Activated CD4-positive, alpha-beta T cell treated with anti-CD3 and anti-CD28 coated beads, Interleukin-2, amount 10 ng/mL, durations not matched to agents 7 days and 5 days (primary cell): ENCODE data around the gene SYNJ2. TPM values are rescaled to one million over a fixed set of nuclear protein-coding genes. Genes with fewer than 3 reads are reported as not detected.

Source experiments
- CTCF ChIA-PET: fragments of 350-600 bp; sonication (Branson Sonifier 250); formaldehyde crosslinking; loops from one replicate; lab custom pipeline; 2021; ENCODE audit warnings: antibody characterized with exemption; lab: Charles Lee
- POLR2A ChIA-PET: fragments of 350-600 bp; sonication (Branson Sonifier 250); formaldehyde crosslinking; loops from one replicate; lab custom pipeline; 2021; ENCODE audit warnings: antibody characterized with exemption; lab: Charles Lee
- DNase-seq: peaks from one replicate; pipeline ENCODE4 v3.0.0-alpha.2; 2020
- H3K27ac Mint-ChIP-seq: one replicate; pipeline ENCODE4 v1.8.0; 2021; ENCODE audit warnings: mild to moderate bottlenecking, moderate library complexity, mixed read lengths
- H3K27me3 Mint-ChIP-seq: one replicate; pipeline ENCODE4 v1.8.0; 2021; ENCODE audit warnings: mixed read lengths
- H3K36me3 Mint-ChIP-seq: one replicate; pipeline ENCODE4 v1.8.0; 2021; ENCODE audit warnings: low read depth, mixed read lengths
- H3K4me1 Mint-ChIP-seq: one replicate; pipeline ENCODE4 v1.8.0; 2021; ENCODE audit warnings: mixed read lengths
- H3K4me3 Mint-ChIP-seq: one replicate; pipeline ENCODE4 v1.8.0; 2021; ENCODE audit warnings: mild to moderate bottlenecking, moderate library complexity, mixed read lengths
- H3K9me3 Mint-ChIP-seq: one replicate; pipeline ENCODE4 v1.8.0; 2021; ENCODE audit warnings: mixed read lengths
- total RNA-seq, 2 experiments: library from RNA; stranded (reverse); gene quantifications; one replicate each; pipeline ENCODE4 v1.2.3, GENCODE V29; 2021

SYNJ2 gene
- total RNA-seq, 2 experiments from 2014 or later: 35.8 to 39.0 TPM

DNA sequence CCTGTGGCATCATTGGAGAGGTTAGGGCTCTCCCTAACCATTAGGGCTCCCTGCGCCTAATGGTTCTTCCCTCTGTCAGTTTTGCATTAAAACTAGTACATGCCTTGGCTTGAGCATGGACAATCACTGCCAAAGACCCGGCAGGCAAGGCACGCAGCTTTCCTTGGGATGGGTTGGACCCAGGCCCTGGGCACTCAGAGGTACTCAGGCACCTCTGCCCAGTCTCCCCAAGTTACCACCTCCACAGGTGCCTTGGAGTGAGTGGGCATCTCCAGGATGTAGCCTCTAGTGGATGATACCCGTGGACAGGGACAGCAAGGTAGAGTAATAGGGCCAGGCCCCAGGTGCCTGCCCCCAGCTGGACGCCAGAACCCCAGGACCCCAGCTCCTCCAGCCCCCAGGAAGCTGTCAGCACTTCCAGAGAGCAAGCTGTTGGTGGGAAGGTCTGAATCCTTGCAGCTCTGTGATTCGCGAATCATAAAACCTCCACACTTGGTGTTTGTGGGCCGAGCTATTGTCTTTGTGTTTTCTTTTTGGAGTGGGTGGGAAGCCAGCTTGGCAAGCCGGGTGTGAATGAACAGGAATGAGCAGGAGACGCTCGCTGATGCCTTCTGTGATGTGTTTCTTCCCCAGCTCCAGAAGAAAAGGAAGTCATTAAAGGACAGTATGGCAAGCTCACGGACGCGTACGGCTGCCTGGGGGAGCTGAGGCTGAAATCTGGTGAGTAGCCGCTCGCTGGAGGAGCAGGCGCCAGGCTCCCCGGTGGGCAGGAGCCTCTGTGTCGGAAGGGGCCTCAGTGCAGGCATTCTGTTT, 35.1 kb downstream of the SYNJ2 start:
- no peak overlapping the region for H3K4me3 Mint-ChIP-seq
- peaks cover 14% of the 10 kb centered on the region for H3K36me3 Mint-ChIP-seq
- no peak overlapping the region for H3K27ac Mint-ChIP-seq
- DNase-seq: no peak
- ChIA-PET POLR2A (no interaction called here), CTCF (interaction anchor here (0.7 to 4.5 kb wide), 4 partner anchors 9 to 241 kb away, joined by 3 to 43 read pairs (median 8); no protein-coding TSS in a partner anchor)
- no peaks in the 10 kb centered on the region for H3K9me3 Mint-ChIP-seq
- no peaks in the 10 kb centered on the region for H3K27me3 Mint-ChIP-seq
- H3K4me1 Mint-ChIP-seq: peaks cover 28% of the 10 kb centered on the region

DNA sequence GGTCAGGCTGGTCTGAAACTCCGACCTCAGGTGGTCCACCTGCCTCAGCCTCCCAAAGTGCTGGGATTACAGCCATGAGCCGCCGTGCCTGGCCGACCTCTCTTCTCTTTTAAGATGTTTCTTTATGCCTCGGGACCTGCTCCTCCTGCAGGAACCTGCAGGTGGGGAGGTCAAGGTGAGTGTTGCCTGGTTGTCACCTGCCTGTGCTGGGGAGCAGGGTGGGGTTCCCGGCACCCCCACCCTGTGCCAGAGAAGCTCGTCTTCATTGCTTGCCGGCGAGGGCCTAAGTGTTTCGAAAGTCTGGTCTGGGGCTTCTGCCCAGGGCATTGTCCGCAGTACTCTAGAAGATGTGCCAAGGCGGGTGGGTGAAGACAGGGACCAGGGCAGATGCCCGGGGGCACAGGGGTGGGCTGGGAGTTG, 36.0 kb downstream of the SYNJ2 start:
- Mint-ChIP-seq H3K9me3 (no peaks in the 10 kb centered on the region), H3K4me3 (no peak overlapping the region), H3K4me1 (peaks cover 21% of the 10 kb centered on the region), H3K27ac (no peak overlapping the region), H3K27me3 (no peaks in the 10 kb centered on the region), H3K36me3 (peaks cover 14% of the 10 kb centered on the region)
- POLR2A ChIA-PET: no interaction called here
- CTCF ChIA-PET: interaction anchor here (0.7 to 2.7 kb wide), 5 partner anchors 9 to 242 kb away, joined by 3 to 12 read pairs (median 5); no protein-coding TSS in a partner anchor
- no peak for DNase-seq

DNA sequence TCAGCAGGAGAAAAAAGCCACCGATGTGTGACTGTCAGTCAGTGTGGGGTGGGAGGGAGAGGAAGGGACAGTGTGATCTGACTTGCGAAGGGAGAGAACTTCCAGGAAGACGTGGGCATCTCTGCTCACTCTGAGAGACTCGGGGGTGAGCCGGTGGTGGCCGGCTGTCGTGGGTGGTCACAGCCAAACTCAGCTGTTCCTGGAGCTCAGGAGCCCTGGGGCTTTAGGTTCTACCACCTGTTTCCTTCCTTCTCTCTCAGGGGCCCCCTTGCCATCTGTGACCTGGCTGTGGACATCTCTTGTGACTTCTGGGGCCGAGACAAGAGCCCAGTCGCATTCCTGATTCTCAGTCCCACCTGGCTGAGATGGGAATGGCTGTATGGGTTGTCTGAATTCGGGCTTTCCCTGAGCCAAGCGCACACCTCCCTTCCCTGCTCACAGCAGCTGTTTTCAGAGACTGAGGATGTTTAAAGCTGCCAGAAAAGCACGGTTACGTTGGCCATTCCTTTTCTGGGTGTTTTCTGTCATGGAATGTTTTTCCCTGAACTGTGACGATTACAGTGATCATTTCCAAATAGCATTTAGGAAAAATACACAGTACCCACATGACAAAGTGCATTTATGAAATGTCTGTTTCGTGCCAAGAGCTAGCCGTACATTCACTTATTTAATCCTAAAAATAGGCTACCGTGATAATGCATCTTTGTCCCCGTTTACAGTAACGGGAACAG, 36.5 kb downstream of the SYNJ2 start:
- H3K9me3 Mint-ChIP-seq: no peaks in the 10 kb centered on the region
- peaks cover 14% of the 10 kb centered on the region for H3K36me3 Mint-ChIP-seq
- H3K4me3 Mint-ChIP-seq: no peak overlapping the region
- ChIA-PET POLR2A (no interaction called here), CTCF (interaction anchor here (1.1 to 2.7 kb wide), 4 partner anchors 8 to 54 kb away, joined by 3 to 12 read pairs (median 6); no protein-coding TSS in a partner anchor)
- peaks cover 21% of the 10 kb centered on the region for H3K4me1 Mint-ChIP-seq
- no peaks in the 10 kb centered on the region for H3K27me3 Mint-ChIP-seq
- no peak overlapping the region for H3K27ac Mint-ChIP-seq
- DNase-seq: no peak

DNA sequence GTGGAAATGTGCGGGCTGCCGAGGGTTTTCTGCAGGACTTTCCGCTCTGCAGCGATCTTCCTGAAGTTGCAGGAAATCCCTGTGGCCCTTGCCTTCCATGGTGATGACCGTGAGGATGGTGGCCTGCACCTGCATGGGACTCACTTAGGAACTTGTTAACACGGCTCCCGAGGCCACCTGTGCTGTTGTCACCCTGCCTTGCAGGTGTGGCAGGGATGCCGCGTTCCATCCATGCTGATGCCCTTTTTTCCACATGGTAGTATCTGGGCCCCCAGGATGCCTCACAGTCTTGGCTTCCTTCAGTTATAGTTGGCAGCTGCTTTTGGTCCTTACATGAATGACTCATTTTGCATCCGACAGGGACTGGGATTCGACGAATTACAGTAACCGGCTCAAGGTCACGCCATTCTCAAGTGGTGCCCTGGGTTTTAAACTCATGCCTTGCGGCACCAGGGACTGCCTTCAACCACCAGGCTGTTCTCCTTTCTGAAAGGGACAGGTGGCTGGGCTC, 37.2 kb downstream of the SYNJ2 start:
- Mint-ChIP-seq H3K27me3 (no peaks in the 10 kb centered on the region), H3K27ac (no peak overlapping the region), H3K4me3 (no peak overlapping the region), H3K9me3 (no peaks in the 10 kb centered on the region), H3K4me1 (peaks cover 14% of the 10 kb centered on the region), H3K36me3 (peaks cover 13% of the 10 kb centered on the region)
- no peak for DNase-seq
- CTCF ChIA-PET: interaction anchor here (1.1 to 2.7 kb wide), 3 partner anchors 10 to 54 kb away, joined by 3 to 12 read pairs (median 3); no protein-coding TSS in a partner anchor
- POLR2A ChIA-PET: no interaction called here

DNA sequence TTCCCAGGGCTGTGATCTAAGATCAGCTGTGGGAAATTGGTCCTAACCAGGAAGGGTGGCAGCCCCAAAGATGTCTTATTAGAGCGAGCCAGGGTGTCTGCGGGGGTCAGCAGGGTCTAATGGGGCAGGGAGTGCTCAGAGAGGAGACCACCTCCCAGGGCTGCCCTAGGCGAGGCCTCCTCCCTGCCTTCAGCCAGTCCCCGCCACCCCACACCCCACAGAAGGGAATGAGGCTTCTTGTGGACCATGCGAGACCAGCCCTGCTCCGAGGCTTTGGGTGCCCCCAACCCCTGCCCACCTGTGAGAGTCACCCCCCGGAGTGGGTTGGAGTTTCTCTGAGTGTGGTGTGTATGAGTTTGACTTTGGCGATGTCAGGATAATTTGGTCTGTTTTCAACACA, 37.8 kb downstream of the SYNJ2 start:
- Mint-ChIP-seq H3K4me3 (no peak overlapping the region), H3K36me3 (peaks cover 14% of the 10 kb centered on the region), H3K9me3 (no peaks in the 10 kb centered on the region), H3K27me3 (no peaks in the 10 kb centered on the region), H3K4me1 (peaks cover 11% of the 10 kb centered on the region), H3K27ac (no peak overlapping the region)
- ChIA-PET POLR2A (no interaction called here), CTCF (interaction anchor here (1.1 kb wide), 1 partner anchor 19 kb away, joined by 3 read pairs; no protein-coding TSS in a partner anchor)
- no peak for DNase-seq

DNA sequence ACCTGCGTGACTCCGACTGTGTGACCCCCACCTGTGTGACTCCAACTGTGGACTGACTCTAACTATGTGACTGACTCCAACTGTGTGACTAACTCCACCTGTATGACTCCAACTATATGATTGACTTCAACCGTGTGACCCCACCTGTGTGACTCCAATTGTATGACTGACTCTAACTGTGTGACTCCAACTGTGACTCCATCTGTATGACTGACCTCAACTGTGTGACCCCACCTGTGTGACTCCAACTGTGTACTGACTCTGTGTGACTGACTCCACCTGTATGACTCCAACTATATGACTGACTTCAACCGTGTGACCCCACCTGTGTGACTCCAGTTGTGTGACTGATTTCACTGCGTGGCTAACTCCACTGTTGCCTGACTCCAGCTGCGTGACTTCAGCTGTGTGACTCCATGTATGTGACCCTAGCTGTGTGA, 38.6 kb downstream of the SYNJ2 start:
- Mint-ChIP-seq H3K27me3 (no peaks in the 10 kb centered on the region), H3K4me1 (peaks cover 6% of the 10 kb centered on the region), H3K4me3 (no peak overlapping the region), H3K27ac (no peak overlapping the region), H3K9me3 (no peaks in the 10 kb centered on the region), H3K36me3 (peaks cover 16% of the 10 kb centered on the region)
- ChIA-PET CTCF (interaction anchor here (0.8 to 1.1 kb wide), 2 partner anchors 12 to 426 kb away, joined by 3 read pairs; no protein-coding TSS in a partner anchor), POLR2A (no interaction called here)
- no peak for DNase-seq

DNA sequence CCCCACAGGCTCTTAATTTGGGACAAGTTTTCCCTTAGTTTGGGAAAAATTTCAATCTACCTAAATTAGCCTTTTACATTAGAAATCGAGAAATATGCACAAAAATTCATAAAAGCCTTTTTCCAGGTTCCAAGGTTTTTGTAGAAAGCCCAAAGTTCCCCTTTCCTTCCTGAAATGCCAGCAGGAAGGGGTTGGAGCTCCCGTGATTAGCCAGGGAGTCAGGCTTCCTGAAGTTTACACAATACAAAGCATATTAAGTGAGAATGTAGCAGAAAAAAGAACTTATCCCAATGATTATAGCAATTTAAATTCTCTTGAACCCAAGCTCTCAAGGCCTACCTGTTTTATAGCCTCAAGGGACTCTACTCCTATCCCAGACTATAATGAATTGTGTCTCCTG, 39.1 kb downstream of the SYNJ2 start:
- ChIA-PET CTCF (interaction anchor here (0.7 to 1.3 kb wide), 4 partner anchors 11 to 426 kb away, joined by 3 to 4 read pairs (median 4); no protein-coding TSS in a partner anchor), POLR2A (no interaction called here)
- peaks cover 11% of the 10 kb centered on the region for H3K4me1 Mint-ChIP-seq

DNA sequence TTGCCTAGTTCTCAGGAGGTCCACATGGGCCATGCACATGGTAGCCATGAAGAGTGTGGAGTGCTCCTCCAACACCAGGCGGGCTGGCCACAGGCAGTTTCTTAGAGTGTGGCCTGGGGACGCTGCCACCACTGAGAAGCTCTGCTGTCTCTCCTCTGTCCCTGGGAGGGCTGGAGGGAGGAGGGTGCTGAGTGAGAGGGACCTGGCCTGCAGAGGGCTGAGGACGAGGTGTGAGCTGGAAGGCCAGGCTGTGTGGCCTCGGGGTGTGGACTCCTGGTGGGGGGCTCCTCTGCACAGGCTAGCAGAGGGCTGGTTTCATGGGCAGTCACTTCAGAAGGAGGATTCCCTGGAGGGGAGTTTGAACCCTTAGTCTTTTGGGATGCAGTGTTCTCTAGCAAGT, 39.7 kb downstream of the SYNJ2 start:
- Mint-ChIP-seq H3K27me3 (no peaks in the 10 kb centered on the region), H3K27ac (no peak overlapping the region), H3K4me1 (peaks cover 16% of the 10 kb centered on the region), H3K4me3 (no peak overlapping the region), H3K9me3 (no peaks in the 10 kb centered on the region), H3K36me3 (peaks cover 16% of the 10 kb centered on the region)
- DNase-seq: no peak
- POLR2A ChIA-PET: no interaction called here
- CTCF ChIA-PET: interaction anchor here (0.7 to 1.3 kb wide), 3 partner anchors 12 to 427 kb away, joined by 3 to 4 read pairs (median 4); no protein-coding TSS in a partner anchor

More for the DNA sequence above, 39.1 kb downstream of the SYNJ2 start:
- Mint-ChIP-seq H3K4me3 (no peak overlapping the region), H3K27me3 (no peaks in the 10 kb centered on the region), H3K27ac (no peak overlapping the region), H3K36me3 (peaks cover 16% of the 10 kb centered on the region), H3K9me3 (no peaks in the 10 kb centered on the region)
- no peak for DNase-seq

DNA sequence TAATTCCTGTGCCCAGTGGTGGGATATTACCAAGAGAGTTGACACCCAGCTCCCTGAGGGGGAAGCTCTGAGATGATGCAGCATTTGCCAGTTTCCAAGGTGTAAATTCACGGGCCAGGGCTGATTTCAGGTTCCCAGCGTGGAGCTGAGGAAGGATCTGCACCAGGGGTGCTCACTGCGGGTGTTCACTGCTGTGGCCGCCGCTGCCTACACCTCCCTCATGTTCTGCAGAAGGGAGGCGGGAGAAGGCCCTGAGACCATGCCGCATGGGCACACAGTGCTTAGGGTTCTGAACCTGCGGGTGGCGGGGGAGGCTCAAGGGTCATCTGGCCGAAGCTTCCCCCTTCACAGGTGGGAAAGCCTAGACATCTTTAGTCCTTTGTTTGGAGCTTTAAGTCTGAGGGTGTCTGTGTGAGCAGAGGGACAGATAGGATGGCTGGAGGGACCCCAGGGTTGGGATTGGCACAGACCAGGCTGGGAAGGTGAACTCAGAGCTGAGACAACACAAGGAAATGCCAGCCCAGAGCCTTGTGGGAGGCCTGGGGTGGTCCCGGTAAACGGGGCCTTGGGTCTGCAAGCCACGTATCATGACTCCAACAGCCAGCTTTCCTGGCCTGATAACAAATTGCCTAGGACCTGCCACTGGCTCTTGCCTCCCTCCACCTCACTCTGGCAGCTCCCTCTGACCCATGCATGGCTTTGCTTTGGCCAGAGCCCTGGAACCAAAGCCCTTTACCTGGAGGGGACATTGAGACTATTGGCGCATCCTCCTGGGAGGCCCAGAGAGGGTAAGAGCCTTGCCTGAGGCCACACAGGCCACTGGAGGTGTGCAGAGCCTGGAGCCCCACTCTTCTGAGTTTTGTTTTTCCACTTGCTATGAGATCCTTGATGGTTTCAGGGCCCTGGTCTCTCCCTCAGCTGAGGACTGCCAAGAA, 40.4 kb downstream of the SYNJ2 start:
- ChIA-PET POLR2A (no interaction called here), CTCF (interaction anchor here (0.7 to 1.3 kb wide), 2 partner anchors 32 to 38 kb away, joined by 3 to 4 read pairs; no protein-coding TSS in a partner anchor)
- Mint-ChIP-seq H3K4me3 (no peak overlapping the region), H3K27ac (no peak overlapping the region), H3K9me3 (no peaks in the 10 kb centered on the region), H3K4me1 (peaks cover 23% of the 10 kb centered on the region), H3K36me3 (peaks cover 15% of the 10 kb centered on the region), H3K27me3 (no peaks in the 10 kb centered on the region)
- no peak for DNase-seq

DNA sequence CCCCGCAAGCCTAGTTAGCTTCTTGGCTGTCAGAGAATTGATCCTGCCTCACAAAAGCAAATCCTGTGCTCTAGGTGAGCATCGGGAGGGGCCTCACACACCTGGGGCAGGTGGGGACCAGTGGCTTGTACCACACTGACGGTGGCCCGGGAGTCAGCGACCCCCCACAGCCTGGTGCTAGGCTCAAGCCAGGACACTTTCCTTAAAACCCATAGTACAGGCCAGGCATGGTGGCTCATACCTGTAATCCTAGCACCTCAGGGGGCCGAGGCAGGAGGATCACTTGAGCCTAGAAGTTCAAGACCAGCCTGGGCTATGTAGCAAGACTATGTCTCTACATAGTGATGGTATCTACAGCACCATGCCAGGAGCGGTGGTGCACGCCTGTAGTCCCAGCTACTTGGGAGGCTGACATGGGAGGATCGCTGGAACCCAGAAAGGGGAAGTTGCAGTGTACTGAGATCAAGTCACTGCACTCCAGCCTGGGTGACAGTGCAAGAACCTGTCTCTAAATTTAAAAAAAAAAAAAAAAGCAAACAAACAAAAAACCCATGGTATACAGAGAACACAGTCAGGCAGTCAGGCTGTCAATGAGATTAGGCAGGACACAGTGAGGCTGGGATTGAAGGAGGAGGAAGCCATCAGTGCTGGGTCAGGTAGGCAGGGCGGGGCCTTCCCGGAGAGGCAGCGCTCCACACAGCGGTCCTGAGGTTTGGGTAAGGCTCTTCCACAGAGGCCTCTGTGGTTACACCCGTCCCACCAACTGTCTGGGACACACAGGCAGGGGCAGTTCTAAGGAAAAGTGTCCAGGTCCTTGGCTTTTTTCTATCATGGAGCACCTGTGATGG, 41.3 kb downstream of the SYNJ2 start:
- Mint-ChIP-seq H3K9me3 (no peaks in the 10 kb centered on the region), H3K36me3 (peaks cover 18% of the 10 kb centered on the region), H3K4me1 (peaks cover 32% of the 10 kb centered on the region), H3K4me3 (no peak overlapping the region), H3K27me3 (no peaks in the 10 kb centered on the region), H3K27ac (no peak overlapping the region)
- DNase-seq: no peak
- ChIA-PET POLR2A (no interaction called here), CTCF (interaction anchor here (0.7 kb wide), 1 partner anchor 32 kb away, joined by 3 read pairs; no protein-coding TSS in a partner anchor)

DNA sequence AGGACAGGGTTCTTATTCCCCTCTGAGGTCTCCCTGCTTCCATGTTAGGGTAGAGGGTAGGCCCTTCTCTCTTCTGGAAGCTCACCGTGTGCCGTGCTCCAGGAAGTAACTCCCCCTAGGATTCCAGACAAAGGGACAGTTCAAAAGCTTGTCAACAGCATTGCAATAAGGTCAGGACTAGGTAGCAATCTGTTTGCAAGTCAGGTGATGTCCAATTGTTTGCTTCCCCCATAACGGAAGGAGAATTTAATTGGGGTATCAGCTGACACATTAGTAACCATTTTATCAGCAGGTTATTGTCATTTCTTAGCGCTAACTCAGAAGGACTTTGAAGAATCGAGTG, 41.9 kb downstream of the SYNJ2 start:
- no peak overlapping the region for H3K27ac Mint-ChIP-seq
- no peak overlapping the region for H3K4me3 Mint-ChIP-seq
- peaks cover 34% of the 10 kb centered on the region for H3K4me1 Mint-ChIP-seq
- ChIA-PET CTCF (interaction anchor here (0.6 kb wide), 1 partner anchor 1290 kb away, joined by 3 read pairs; no protein-coding TSS in a partner anchor), POLR2A (no interaction called here)
- H3K27me3 Mint-ChIP-seq: no peaks in the 10 kb centered on the region
- no peak for DNase-seq
- H3K36me3 Mint-ChIP-seq: peaks cover 20% of the 10 kb centered on the region
- no peaks in the 10 kb centered on the region for H3K9me3 Mint-ChIP-seq
